Gastrocnemius medialis (tissue), 4 donors: ENCODE data around the gene SPIRE1.

ENCODE experiments used
- CTCF ChIP-seq, 5 experiments: fragments of 450-650 bp in 3 of 5; fragments of 200-600 bp in 2 of 5; sonication (generic) in 2 of 5; IDR thresholded peaks in 4 of 5; conservative IDR thresholded peaks in 1 of 5; 1 replicate in 4 of 5; 2 replicates in 1 of 5; pipeline ENCODE4 v1.5.1; 2016 to 2019; ENCODE audit warnings: antibody characterized with exemption in 5 of 5, mild to moderate bottlenecking in 3 of 5, moderate library complexity in 3 of 5
- POLR2A ChIP-seq, 2 donors: fragments of 450-650 bp; IDR thresholded peaks; one replicate each; pipeline ENCODE4 v1.6.1; 2017; ENCODE audit warnings: antibody characterized with exemption in 2 of 2, mild to moderate bottlenecking in 2 of 2, moderate library complexity in 2 of 2

- no peak for TF ChIP-seq CTCF (IDR thresholded peaks at IDR 0.05 in 4 of 5, conservative IDR thresholded peaks at IDR 0.05 in 1 of 5)
- TF ChIP-seq POLR2A (IDR thresholded peaks at IDR 0.05) = no peak
These were observed 26.0 kb downstream of the SPIRE1 start for GRCh38 chr18:12631831-12632477.
